Liver (tissue), 9 donors: ENCODE results near the gene DMXL2. TPM values are rescaled to one million over a fixed set of nuclear protein-coding genes. Genes with fewer than 3 reads are reported as not detected.

Source experiments
- DNase-seq: peaks from one replicate; pipeline ENCODE4 v3.0.0-alpha.2; 2017; ENCODE audit warnings: low spot score
- H3K27ac ChIP-seq, 2 donors: one replicate each; pipeline ENCODE4 v1.7.0; 2013; ENCODE audit warnings: inconsistent platforms in 2 of 2, low read length in 2 of 2, control low read depth in 1 of 2, low read depth in 1 of 2, mild to moderate bottlenecking in 1 of 2
- H3K27me3 ChIP-seq, 4 donors: one replicate each; pipeline versions ENCODE4 v1.6.1 to v1.7.0; 2013; ENCODE audit warnings: low read length in 3 of 4, inconsistent platforms in 1 of 4, mild to moderate bottlenecking in 1 of 4, moderate library complexity in 1 of 4; ENCODE audit not compliant: control insufficient read depth in 4 of 4, insufficient read depth in 4 of 4
- H3K36me3 ChIP-seq, 4 donors: one replicate each; pipeline versions ENCODE4 v1.6.1 to v1.7.0; 2013; ENCODE audit warnings: low read length in 3 of 4, mild to moderate bottlenecking in 3 of 4, low read depth in 1 of 4, moderate library complexity in 1 of 4; ENCODE audit not compliant: control insufficient read depth in 4 of 4, insufficient read depth in 3 of 4
- H3K4me1 ChIP-seq, 4 donors: one replicate each; pipeline versions ENCODE4 v1.6.1 to v1.7.0; 2013; ENCODE audit warnings: low read length in 3 of 4, mild to moderate bottlenecking in 3 of 4, moderate library complexity in 1 of 4; ENCODE audit not compliant: control insufficient read depth in 4 of 4, insufficient read depth in 4 of 4
- H3K4me3 ChIP-seq, 3 donors: one replicate each; pipeline versions ENCODE4 v1.6.1 to v1.7.0; 2013; ENCODE audit warnings: low read length in 3 of 3, control low read depth in 1 of 3, low read depth in 1 of 3, mild to moderate bottlenecking in 1 of 3
- H3K9ac ChIP-seq, 2 donors: one replicate each; pipeline ENCODE4 v1.7.0; 2013; ENCODE audit warnings: low read length in 2 of 2, mild to moderate bottlenecking in 2 of 2, moderate library complexity in 2 of 2, control low read depth in 1 of 2, low read depth in 1 of 2
- H3K9me3 ChIP-seq, 4 donors: one replicate each; pipeline versions ENCODE4 v1.6.1 to v1.7.0; 2013; ENCODE audit warnings: low read length in 3 of 4; ENCODE audit not compliant: control insufficient read depth in 4 of 4
- EGR1 ChIP-seq, 2 donors: IDR thresholded peaks; 2 replicates each; pipeline ENCODE4 v1.6.1; 2016 to 2018; ENCODE audit warnings: antibody characterized with exemption in 2 of 2, low read depth in 2 of 2
- FOXA1 ChIP-seq: IDR thresholded peaks from 2 replicates; pipeline ENCODE4 v1.6.1; 2016; ENCODE audit warnings: antibody characterized with exemption
- FOXA2 ChIP-seq: IDR thresholded peaks from 2 replicates; pipeline ENCODE4 v1.6.1; 2016; ENCODE audit warnings: antibody characterized with exemption
- GABPA ChIP-seq, 2 donors: IDR thresholded peaks in 1 of 2; conservative IDR thresholded peaks in 1 of 2; 2 replicates each; pipeline ENCODE4 v1.6.1; 2016; ENCODE audit warnings: antibody characterized with exemption in 2 of 2, mild to moderate bottlenecking in 1 of 2, moderate library complexity in 1 of 2
- HNF4A ChIP-seq, 2 donors: conservative IDR thresholded peaks; 2 replicates each; pipeline ENCODE4 v1.6.1; 2016; ENCODE audit warnings: antibody characterized with exemption in 2 of 2, mild to moderate bottlenecking in 2 of 2
- HNF4G ChIP-seq: IDR thresholded peaks from 2 replicates; pipeline ENCODE4 v1.6.1; 2016; ENCODE audit warnings: antibody characterized with exemption
- JUND ChIP-seq, 2 donors: IDR thresholded peaks; 2 replicates each; pipeline ENCODE4 v1.6.1; 2016; ENCODE audit warnings: antibody characterized with exemption in 2 of 2
- NR2F2 ChIP-seq: IDR thresholded peaks from 2 replicates; pipeline ENCODE4 v1.6.1; 2016; ENCODE audit warnings: antibody characterized with exemption
- RAD21 ChIP-seq, 2 donors: IDR thresholded peaks; 2 replicates each; pipeline ENCODE4 v1.6.1; 2016; ENCODE audit warnings: antibody characterized with exemption in 2 of 2, mild to moderate bottlenecking in 2 of 2
- RXRA ChIP-seq, 2 donors: IDR thresholded peaks; 2 replicates each; pipeline ENCODE4 v1.6.1; 2017 to 2018; ENCODE audit warnings: antibody characterized with exemption in 2 of 2, mild to moderate bottlenecking in 1 of 2
- SP1 ChIP-seq: IDR thresholded peaks from 2 replicates; pipeline ENCODE4 v1.6.1; 2018; ENCODE audit warnings: antibody characterized with exemption, mild to moderate bottlenecking
- TAF1 ChIP-seq: conservative IDR thresholded peaks from 2 replicates; pipeline ENCODE4 v1.6.1; 2016; ENCODE audit warnings: antibody characterized with exemption, mild to moderate bottlenecking
- YY1 ChIP-seq: IDR thresholded peaks from 2 replicates; pipeline ENCODE4 v1.6.1; 2016; ENCODE audit warnings: antibody characterized with exemption, mild to moderate bottlenecking
- WGBS: extraction: QIAGEN DNeasy Blood & Tissue Kit; methylation state at CpG from one replicate; pipeline ENCODE4 v1.1.7; 2013; 5-methylcytosine and 5-hydroxymethylcytosine counted together
- polyA plus RNA-seq, 2 donors: library from polyadenylated mRNA; stranded (reverse) in 1 of 2; unstranded in 1 of 2; fragments of 200-250 nt in 1 of 2; fragments of >200 nt in 1 of 2; fragmentation: Nextera tagmentation in 1 of 2; extraction: Ambion mirVana in 1 of 2; gene quantifications; one replicate each; pipeline versions ENCODE4 v1.2.1 to v1.2.3, GENCODE V29; 2013 to 2015
- total RNA-seq, 2 donors: library from RNA; depleted of rRNA; stranded (reverse); fragments of >200 nt; gene quantifications; one replicate each; pipeline ENCODE4 v1.2.3, GENCODE V29; 2014
- TF ChIP-seq, protein P1 (sequence below): IDR thresholded peaks from 2 replicates; pipeline ENCODE4 v1.6.1; 2016; ENCODE audit warnings: antibody characterized with exemption
- TF ChIP-seq, protein P2 (sequence below): IDR thresholded peaks from 2 replicates; pipeline ENCODE4 v1.6.1; 2016; ENCODE audit warnings: antibody characterized with exemption, mild to moderate bottlenecking
- TF ChIP-seq, protein P3 (sequence below): IDR thresholded peaks from 2 replicates; pipeline ENCODE4 v1.6.1; 2016; ENCODE audit warnings: antibody characterized with exemption
- TF ChIP-seq, protein P4 (sequence below): fragments of 150-350 bp; IDR thresholded peaks from 2 replicates; pipeline ENCODE4 v1.5.1; 2017; ENCODE audit warnings: improper control_type of control experiment, low read depth, low read length; ENCODE audit not compliant: missing input control
- TF ChIP-seq, protein P5 (sequence below): IDR thresholded peaks from 2 replicates; pipeline ENCODE4 v1.6.1; 2016; ENCODE audit warnings: antibody characterized with exemption
- donor health status: healthy.
- donor health status: healthy.
- donor health status: healthy.
- donor health status: healthy.
- donor health status: healthy.

Gene DMXL2
- total and polyA plus RNA-seq, 4 donors = 3.4 to 58.5 (median 17.6) TPM

DNA sequence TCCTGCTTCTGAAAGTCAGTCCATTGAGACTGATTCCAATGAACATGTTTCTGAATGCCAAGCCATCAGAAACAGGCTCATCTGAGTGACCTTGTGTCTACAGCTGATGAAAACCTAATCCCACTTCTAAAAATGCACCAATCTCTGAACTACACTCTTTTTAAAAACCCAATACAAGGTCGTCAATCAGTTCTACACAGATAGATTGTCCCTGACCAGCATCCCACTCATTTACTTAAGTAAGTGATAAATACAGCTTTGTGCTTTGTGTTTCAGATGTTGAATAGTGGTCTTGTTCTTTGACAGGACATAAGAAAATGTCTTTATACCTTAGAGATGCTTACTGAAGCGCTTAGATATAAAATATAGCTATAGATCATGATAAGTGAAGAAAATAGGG is 38.5 kb upstream of the DMXL2 start:
- H3K27me3 ChIP-seq = no peaks in the 10 kb centered on the region
- H3K9ac ChIP-seq = no peak overlapping the region
- H3K36me3 ChIP-seq = no peaks in the 10 kb centered on the region
- no peak overlapping the region for H3K27ac ChIP-seq
- no peaks in the 10 kb centered on the region for H3K4me1 ChIP-seq
- no peaks in the 10 kb centered on the region for H3K9me3 ChIP-seq
- no peak overlapping the region for H3K4me3 ChIP-seq
- 90% methylated on average over 2 of the region's 2 CpGs for WGBS
- no peak for DNase-seq
- TF ChIP-seq, protein P1, sequence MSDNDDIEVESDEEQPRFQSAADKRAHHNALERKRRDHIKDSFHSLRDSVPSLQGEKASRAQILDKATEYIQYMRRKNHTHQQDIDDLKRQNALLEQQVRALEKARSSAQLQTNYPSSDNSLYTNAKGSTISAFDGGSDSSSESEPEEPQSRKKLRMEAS = no peak
- TF ChIP-seq NR2F2 (no peak), YY1 (no peak), GABPA (IDR thresholded peaks at IDR 0.05 in 1 of 2, conservative IDR thresholded peaks at IDR 0.05 in 1 of 2) (no peak), SP1 (no peak), RAD21 (IDR thresholded peaks at IDR 0.05) (no peak), JUND (IDR thresholded peaks at IDR 0.05) (no peak), FOXA1 (no peak), RXRA (IDR thresholded peaks at IDR 0.05) (no peak), HNF4A (conservative IDR thresholded peaks at IDR 0.05) (no peak), HNF4G (no peak), TAF1 (no peak), FOXA2 (no peak), EGR1 (IDR thresholded peaks at IDR 0.05; ENCODE audit: low read depth in 2 of 2) (no peak)
- TF ChIP-seq, protein P2, sequence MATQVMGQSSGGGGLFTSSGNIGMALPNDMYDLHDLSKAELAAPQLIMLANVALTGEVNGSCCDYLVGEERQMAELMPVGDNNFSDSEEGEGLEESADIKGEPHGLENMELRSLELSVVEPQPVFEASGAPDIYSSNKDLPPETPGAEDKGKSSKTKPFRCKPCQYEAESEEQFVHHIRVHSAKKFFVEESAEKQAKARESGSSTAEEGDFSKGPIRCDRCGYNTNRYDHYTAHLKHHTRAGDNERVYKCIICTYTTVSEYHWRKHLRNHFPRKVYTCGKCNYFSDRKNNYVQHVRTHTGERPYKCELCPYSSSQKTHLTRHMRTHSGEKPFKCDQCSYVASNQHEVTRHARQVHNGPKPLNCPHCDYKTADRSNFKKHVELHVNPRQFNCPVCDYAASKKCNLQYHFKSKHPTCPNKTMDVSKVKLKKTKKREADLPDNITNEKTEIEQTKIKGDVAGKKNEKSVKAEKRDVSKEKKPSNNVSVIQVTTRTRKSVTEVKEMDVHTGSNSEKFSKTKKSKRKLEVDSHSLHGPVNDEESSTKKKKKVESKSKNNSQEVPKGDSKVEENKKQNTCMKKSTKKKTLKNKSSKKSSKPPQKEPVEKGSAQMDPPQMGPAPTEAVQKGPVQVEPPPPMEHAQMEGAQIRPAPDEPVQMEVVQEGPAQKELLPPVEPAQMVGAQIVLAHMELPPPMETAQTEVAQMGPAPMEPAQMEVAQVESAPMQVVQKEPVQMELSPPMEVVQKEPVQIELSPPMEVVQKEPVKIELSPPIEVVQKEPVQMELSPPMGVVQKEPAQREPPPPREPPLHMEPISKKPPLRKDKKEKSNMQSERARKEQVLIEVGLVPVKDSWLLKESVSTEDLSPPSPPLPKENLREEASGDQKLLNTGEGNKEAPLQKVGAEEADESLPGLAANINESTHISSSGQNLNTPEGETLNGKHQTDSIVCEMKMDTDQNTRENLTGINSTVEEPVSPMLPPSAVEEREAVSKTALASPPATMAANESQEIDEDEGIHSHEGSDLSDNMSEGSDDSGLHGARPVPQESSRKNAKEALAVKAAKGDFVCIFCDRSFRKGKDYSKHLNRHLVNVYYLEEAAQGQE = no peak
- TF ChIP-seq, protein P3, sequence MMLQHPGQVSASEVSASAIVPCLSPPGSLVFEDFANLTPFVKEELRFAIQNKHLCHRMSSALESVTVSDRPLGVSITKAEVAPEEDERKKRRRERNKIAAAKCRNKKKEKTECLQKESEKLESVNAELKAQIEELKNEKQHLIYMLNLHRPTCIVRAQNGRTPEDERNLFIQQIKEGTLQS = no peak
- TF ChIP-seq, protein P4, sequence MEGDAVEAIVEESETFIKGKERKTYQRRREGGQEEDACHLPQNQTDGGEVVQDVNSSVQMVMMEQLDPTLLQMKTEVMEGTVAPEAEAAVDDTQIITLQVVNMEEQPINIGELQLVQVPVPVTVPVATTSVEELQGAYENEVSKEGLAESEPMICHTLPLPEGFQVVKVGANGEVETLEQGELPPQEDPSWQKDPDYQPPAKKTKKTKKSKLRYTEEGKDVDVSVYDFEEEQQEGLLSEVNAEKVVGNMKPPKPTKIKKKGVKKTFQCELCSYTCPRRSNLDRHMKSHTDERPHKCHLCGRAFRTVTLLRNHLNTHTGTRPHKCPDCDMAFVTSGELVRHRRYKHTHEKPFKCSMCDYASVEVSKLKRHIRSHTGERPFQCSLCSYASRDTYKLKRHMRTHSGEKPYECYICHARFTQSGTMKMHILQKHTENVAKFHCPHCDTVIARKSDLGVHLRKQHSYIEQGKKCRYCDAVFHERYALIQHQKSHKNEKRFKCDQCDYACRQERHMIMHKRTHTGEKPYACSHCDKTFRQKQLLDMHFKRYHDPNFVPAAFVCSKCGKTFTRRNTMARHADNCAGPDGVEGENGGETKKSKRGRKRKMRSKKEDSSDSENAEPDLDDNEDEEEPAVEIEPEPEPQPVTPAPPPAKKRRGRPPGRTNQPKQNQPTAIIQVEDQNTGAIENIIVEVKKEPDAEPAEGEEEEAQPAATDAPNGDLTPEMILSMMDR = no peak
- TF ChIP-seq, protein P5, sequence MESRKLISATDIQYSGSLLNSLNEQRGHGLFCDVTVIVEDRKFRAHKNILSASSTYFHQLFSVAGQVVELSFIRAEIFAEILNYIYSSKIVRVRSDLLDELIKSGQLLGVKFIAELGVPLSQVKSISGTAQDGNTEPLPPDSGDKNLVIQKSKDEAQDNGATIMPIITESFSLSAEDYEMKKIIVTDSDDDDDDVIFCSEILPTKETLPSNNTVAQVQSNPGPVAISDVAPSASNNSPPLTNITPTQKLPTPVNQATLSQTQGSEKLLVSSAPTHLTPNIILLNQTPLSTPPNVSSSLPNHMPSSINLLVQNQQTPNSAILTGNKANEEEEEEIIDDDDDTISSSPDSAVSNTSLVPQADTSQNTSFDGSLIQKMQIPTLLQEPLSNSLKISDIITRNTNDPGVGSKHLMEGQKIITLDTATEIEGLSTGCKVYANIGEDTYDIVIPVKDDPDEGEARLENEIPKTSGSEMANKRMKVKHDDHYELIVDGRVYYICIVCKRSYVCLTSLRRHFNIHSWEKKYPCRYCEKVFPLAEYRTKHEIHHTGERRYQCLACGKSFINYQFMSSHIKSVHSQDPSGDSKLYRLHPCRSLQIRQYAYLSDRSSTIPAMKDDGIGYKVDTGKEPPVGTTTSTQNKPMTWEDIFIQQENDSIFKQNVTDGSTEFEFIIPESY = no peak
